ENCODE data around the gene VDAC2.

Gene VDAC2

DNA sequence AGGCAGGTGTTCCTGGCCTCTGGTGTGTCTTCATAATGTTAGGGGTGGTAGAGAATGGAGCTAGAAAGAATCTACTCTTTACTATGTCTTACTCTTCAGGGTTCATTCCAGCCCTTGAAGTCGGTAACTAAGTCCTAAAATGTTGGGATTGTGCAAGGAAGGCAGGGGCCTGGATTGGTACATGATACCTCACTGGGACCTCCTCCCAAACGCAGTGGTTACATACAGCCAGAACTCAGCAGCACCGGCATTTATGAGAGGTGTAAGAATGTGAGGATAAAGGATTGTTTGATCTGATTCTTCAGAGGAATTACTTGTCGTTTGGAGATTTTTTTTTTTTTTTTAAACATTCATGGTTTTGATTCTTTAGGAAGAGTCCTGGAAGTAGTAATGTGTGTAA is 18.2 kb downstream of the VDAC2 start:
- TF ChIP-seq, protein P1, sequence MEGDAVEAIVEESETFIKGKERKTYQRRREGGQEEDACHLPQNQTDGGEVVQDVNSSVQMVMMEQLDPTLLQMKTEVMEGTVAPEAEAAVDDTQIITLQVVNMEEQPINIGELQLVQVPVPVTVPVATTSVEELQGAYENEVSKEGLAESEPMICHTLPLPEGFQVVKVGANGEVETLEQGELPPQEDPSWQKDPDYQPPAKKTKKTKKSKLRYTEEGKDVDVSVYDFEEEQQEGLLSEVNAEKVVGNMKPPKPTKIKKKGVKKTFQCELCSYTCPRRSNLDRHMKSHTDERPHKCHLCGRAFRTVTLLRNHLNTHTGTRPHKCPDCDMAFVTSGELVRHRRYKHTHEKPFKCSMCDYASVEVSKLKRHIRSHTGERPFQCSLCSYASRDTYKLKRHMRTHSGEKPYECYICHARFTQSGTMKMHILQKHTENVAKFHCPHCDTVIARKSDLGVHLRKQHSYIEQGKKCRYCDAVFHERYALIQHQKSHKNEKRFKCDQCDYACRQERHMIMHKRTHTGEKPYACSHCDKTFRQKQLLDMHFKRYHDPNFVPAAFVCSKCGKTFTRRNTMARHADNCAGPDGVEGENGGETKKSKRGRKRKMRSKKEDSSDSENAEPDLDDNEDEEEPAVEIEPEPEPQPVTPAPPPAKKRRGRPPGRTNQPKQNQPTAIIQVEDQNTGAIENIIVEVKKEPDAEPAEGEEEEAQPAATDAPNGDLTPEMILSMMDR (IDR thresholded peaks at IDR 0.05; ENCODE audit: control insufficient read depth, insufficient read depth, low read depth, low read length, missing control alignments), result no peak
- no peak for DNase-seq (ENCODE audit: low read depth)
- H3K4me3 ChIP-seq (ENCODE audit: control insufficient read depth, low read depth, low read length), result no peak overlapping the region

DNA sequence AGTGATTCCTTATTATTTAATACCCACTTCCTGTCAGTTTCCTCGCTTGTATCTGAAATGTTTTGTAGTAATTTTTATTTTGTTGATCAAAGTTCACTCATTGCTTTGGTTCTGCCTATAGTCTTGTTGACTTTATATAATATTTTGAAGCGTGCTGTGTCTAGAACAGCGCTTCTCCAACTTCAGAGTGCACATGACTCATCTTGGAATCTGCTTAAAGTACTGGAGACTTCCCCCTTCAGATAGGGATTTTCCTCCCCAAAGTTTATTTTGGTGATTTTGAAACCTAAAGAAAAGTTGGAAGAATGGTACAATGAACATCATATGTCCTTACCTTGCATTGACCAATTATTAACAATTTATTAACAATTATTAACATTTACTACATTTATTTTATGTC is 19.4 kb downstream of the VDAC2 start:
- H3K4me3 ChIP-seq (ENCODE audit: control insufficient read depth, low read depth, low read length), result no peak overlapping the region
- DNase-seq (ENCODE audit: low read depth), result no peak
- TF ChIP-seq, protein P1 (IDR thresholded peaks at IDR 0.05; ENCODE audit: control insufficient read depth, insufficient read depth, low read depth, low read length, missing control alignments), result no peak

DNA sequence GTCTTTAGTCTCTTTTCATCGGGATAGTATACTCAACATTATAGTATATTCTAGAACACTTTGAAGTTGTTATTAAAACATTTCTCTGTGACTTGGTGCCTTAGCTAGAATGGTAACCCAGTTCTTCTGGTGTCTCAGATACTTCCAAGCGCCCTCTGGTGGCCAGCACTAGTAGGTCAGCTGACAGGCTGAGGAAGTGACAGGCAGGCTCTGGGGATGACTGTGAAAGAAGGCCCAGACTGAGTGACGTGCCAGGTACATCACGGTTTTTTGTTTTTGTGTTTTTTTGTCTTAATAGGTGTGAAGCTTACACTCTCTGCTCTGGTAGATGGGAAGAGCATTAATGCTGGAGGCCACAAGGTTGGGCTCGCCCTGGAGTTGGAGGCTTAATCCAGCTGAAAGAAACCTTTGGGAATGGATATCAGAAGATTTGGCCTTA is 20.0 kb downstream of the VDAC2 start:
- H3K4me3 ChIP-seq (ENCODE audit: control insufficient read depth, low read depth, low read length), result no peak overlapping the region
- DNase-seq (ENCODE audit: low read depth), result no peak
- TF ChIP-seq, protein P1 (IDR thresholded peaks at IDR 0.05; ENCODE audit: control insufficient read depth, insufficient read depth, low read depth, low read length, missing control alignments), result peak; percentile 90

DNA sequence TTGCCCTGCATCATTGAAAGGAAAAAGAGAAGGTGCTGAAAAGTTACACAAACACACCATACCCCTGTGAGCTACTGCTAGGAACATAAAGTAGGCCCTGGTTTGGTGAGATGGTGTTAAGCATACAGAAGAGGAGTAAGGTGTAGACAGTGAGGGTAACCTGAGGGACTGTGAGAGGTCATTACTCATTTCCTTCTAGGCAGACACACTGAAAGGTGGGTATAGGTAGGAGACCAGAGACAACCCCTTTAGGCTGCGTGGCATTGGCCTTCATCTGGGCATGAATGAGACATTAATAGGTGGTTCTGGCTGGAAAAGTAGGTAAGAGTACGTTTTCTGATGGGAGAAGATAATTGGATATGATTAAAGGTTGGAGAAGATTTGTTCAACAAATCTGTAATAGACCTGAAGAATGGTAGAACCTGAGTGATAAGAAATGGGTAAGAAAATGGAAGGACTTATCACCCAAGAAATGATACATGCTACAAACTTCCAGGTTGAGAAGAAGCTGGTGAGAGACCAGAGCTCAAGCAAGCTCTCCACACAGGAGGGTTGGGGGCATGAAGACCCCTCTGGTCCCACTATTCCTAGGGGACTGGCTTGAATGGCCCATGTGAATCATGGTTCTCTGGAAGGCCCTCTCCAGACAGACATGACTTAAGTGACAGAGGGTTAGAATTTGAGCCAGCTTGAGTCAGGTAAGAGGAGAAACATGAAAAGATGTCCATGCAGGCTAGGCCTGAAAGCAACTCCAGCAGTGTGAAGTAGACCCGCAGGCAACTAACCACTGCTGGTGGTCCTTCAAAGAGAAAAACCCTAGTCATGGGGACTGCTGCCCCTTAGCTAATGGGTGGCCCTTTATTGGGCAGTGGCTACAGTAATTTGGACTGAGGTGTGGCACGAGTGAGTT is 21.3 kb downstream of the VDAC2 start:
- TF ChIP-seq, protein P1 (IDR thresholded peaks at IDR 0.05; ENCODE audit: control insufficient read depth, insufficient read depth, low read depth, low read length, missing control alignments), result no peak
- DNase-seq (ENCODE audit: low read depth), result no peak

DNA sequence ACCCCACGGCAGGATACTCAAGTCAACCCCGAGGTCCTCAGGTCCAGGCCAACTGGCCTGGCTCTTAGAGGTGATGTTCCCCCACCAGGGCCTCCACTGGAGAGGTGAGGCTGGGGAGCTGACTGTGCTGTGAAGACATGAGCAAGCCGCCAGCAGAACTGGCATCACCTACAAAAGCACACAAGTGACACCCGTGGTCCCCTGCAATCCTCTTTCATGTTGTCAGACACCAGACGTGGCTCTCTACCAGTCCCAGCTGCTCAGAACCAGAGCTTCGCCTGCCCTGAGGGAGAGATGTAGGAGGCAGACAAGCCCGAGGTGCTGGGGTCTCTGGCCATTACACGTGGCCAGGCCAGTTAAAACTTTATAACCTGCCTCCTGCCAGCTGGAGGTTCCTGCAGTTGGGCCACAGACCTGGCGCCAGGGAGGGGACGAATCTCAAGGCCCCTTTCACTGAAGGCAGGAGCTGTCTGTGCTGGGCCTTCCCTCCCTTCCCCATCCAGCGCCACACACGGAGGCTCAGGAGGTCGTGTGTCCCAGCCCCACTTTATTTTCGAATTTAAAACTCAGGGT is 22.9 kb downstream of the VDAC2 start:
- H3K4me3 ChIP-seq (ENCODE audit: control insufficient read depth, low read depth, low read length), result no peak overlapping the region
- TF ChIP-seq, protein P1 (IDR thresholded peaks at IDR 0.05; ENCODE audit: control insufficient read depth, insufficient read depth, low read depth, low read length, missing control alignments), result no peak
- DNase-seq (ENCODE audit: low read depth), result no peak

More for the DNA sequence above, 21.3 kb downstream of the VDAC2 start:
- no peak overlapping the region for H3K4me3 ChIP-seq (ENCODE audit: control insufficient read depth, low read depth, low read length)

DNA sequence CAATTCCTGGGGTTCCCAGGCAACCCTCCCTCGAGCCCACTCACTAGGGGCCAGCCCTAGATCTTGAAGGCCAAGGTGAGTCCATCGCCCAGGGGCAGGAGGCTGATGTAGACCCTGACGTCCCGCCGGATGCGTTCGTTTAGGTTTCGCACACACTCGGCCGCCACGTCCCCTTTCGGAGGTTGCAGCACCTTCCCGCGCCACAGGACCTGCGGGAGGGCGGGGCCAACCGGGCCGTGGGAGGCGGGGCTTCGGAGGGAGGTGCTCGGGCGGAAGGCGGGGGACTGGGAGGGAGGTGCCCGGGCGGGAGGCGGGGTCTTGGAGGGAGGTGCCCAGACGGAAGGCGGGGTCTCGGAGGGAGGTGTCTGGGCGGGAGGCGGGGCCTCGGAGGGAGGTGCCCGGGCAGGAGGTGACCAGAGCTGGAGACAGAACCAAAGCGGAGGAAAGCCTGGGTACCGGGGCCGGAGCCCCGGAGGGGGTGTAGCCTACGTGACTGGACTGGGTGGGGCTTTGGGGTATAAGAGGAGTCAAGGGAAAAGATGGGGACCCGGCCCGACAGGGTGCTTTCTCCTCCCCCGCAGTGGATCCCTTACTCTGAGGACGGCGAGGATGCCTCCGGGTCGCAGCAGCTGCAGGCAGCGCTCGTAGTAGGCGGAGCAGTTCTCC is 23.6 kb downstream of the VDAC2 start:
- H3K4me3 ChIP-seq (ENCODE audit: control insufficient read depth, low read depth, low read length), result peak overlapping the region; percentile 61
- DNase-seq (ENCODE audit: low read depth), result no peak
- TF ChIP-seq, protein P1 (IDR thresholded peaks at IDR 0.05; ENCODE audit: control insufficient read depth, insufficient read depth, low read depth, low read length, missing control alignments), result no peak

Measured in AG09309 (cell line).